Measurements from ENCODE around the gene TPM3.

TPM3 gene

DNA sequence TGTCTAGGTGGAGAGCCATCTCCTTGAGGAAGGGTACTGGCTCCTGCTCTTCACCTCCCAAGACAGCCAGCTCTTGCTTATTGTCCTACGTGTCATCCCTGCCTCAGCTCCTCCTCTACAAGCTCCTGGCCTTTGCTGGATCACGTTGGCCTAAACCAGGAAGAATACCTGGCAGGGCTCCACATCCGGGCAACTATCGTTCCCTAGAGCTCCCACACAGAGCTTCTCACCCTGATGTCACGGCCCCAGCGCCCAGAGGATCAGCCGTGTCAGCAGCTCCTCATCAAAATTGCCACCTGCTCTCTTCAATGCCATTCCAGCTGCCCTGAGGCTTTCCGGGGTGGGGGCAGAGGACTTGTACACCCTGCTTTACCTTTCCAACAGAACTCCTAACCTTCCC is 1.9 kb upstream of the TPM3 start:
- no peak for TF ChIP-seq ZNF8 (CRISPR knock-in tag; IDR thresholded peaks at IDR 0.05)
- no peak for ATAC-seq

DNA sequence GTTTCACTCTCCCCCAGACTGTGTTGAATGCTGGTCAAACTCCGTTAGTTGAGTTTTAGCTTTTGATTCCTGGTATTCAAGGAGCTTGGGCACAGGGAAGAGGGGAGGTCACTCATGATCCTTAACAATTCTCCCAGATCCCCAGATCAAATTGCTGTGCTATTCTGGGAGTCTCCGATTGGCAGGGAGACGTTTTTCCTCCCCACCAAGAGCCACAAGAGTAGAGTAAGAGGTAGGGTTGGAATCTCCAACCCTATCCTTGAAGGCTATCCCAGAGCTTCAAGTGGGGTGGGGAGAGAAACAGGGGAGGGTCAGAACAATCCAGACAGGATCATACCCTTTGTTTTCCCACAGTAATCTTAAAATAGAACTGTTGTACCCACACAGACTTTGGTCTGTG is 576 bp upstream of the TPM3 start:
- no peak for TF ChIP-seq ISL1 (CRISPR knock-in tag; IDR thresholded peaks at IDR 0.05)
- ATAC-seq, result no peak

DNA sequence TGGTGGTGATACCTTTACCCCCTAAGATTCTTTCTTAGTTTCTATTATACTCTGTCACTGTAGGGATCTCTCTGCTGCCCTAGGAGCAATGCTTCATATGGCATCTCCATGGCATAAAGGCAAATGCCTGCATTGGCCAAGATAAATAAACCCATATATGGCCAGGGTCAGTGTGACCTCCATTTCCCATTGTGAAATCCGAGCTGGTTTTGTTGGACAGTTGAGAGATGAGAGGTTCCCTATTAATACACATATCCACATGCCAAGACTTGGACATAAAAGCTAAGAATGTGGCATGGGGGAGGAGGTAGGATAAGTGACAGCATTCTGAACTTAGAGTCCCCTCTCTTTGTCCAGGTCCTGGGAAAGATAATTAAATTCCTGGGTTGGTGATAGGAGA is 1.4 kb downstream of the TPM3 start:
- ATAC-seq, result peak; percentile 29
- TF ChIP-seq ZFP30 (CRISPR knock-in tag; IDR thresholded peaks at IDR 0.05) (no peak), ISL1 (CRISPR knock-in tag; IDR thresholded peaks at IDR 0.05) (no peak), CSDC2 (CRISPR knock-in tag; IDR thresholded peaks at IDR 0.05) (no peak), SNAI2 (CRISPR knock-in tag; IDR thresholded peaks at IDR 0.05) (no peak), RARB (CRISPR knock-in tag; IDR thresholded peaks at IDR 0.05) (no peak), ZNF8 (CRISPR knock-in tag; IDR thresholded peaks at IDR 0.05) (no peak), TOX (CRISPR knock-in tag; IDR thresholded peaks at IDR 0.05; ENCODE audit: borderline replicate concordance) (no peak), ARNTL (CRISPR knock-in tag; IDR thresholded peaks at IDR 0.05; ENCODE audit: borderline replicate concordance, low read depth) (no peak), BACH2 (CRISPR knock-in tag; IDR thresholded peaks at IDR 0.05; ENCODE audit: borderline replicate concordance) (no peak), ZNF565 (CRISPR knock-in tag; conservative IDR thresholded peaks at IDR 0.05; ENCODE audit: low read depth) (no peak), ESRRG (CRISPR knock-in tag; IDR thresholded peaks at IDR 0.05) (no peak), ZNF70 (CRISPR knock-in tag; IDR thresholded peaks at IDR 0.05) (no peak), TCF4 (CRISPR knock-in tag; IDR thresholded peaks at IDR 0.05; ENCODE audit: borderline replicate concordance) (no peak), ZFP3 (CRISPR knock-in tag; IDR thresholded peaks at IDR 0.05) (no peak)
- TF ChIP-seq, protein P1, sequence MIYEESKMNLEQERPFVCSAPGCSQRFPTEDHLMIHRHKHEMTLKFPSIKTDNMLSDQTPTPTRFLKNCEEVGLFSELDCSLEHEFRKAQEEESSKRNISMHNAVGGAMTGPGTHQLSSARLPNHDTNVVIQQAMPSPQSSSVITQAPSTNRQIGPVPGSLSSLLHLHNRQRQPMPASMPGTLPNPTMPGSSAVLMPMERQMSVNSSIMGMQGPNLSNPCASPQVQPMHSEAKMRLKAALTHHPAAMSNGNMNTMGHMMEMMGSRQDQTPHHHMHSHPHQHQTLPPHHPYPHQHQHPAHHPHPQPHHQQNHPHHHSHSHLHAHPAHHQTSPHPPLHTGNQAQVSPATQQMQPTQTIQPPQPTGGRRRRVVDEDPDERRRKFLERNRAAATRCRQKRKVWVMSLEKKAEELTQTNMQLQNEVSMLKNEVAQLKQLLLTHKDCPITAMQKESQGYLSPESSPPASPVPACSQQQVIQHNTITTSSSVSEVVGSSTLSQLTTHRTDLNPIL (CRISPR knock-in tag; IDR thresholded peaks at IDR 0.05; ENCODE audit: low read depth), result no peak
- TF ChIP-seq, protein P2, sequence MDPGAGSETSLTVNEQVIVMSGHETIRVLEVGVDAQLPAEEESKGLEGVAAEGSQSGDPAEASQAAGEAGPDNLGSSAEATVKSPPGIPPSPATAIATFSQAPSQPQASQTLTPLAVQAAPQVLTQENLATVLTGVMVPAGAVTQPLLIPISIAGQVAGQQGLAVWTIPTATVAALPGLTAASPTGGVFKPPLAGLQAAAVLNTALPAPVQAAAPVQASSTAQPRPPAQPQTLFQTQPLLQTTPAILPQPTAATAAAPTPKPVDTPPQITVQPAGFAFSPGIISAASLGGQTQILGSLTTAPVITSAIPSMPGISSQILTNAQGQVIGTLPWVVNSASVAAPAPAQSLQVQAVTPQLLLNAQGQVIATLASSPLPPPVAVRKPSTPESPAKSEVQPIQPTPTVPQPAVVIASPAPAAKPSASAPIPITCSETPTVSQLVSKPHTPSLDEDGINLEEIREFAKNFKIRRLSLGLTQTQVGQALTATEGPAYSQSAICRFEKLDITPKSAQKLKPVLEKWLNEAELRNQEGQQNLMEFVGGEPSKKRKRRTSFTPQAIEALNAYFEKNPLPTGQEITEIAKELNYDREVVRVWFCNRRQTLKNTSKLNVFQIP (CRISPR knock-in tag; IDR thresholded peaks at IDR 0.05; ENCODE audit: borderline replicate concordance, low read depth), result no peak
- TF ChIP-seq, protein P3, sequence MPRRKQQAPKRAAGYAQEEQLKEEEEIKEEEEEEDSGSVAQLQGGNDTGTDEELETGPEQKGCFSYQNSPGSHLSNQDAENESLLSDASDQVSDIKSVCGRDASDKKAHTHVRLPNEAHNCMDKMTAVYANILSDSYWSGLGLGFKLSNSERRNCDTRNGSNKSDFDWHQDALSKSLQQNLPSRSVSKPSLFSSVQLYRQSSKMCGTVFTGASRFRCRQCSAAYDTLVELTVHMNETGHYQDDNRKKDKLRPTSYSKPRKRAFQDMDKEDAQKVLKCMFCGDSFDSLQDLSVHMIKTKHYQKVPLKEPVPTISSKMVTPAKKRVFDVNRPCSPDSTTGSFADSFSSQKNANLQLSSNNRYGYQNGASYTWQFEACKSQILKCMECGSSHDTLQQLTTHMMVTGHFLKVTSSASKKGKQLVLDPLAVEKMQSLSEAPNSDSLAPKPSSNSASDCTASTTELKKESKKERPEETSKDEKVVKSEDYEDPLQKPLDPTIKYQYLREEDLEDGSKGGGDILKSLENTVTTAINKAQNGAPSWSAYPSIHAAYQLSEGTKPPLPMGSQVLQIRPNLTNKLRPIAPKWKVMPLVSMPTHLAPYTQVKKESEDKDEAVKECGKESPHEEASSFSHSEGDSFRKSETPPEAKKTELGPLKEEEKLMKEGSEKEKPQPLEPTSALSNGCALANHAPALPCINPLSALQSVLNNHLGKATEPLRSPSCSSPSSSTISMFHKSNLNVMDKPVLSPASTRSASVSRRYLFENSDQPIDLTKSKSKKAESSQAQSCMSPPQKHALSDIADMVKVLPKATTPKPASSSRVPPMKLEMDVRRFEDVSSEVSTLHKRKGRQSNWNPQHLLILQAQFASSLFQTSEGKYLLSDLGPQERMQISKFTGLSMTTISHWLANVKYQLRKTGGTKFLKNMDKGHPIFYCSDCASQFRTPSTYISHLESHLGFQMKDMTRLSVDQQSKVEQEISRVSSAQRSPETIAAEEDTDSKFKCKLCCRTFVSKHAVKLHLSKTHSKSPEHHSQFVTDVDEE (CRISPR knock-in tag; IDR thresholded peaks at IDR 0.05), result no peak

DNA sequence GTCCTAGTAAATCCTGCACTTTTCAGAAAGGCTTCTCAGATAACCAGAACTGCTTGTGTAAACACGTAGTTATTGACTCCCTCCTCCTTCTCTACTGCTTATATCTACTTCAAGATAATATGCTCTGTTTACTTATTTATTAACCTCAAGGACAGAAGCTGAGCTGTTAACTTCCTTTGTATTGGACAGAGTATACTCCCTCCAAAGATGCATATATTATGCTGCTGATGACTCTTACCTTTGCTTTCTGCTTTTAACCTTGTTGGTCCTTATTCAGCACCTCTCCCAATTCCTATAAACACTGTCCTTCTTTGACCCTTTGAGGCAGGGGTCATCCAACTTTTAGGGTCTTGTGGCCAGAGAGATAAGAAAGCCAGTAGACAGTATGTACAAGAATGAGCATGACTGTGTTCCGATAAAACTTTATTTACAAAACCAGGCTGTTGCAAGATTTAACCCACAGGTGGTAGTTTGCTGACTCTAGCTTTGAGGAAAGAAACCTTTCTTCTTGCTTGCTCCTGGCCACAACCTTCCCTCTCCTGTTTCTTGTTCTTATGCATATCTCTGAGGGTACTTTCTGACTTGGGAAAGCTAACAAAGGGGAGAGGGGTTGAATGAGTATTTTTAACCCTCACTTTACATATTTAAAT is 4.9 kb downstream of the TPM3 start:
- ATAC-seq, result no peak

More for the DNA sequence above, 4.9 kb downstream of the TPM3 start:
- TF ChIP-seq, protein P1 (CRISPR knock-in tag; IDR thresholded peaks at IDR 0.05; ENCODE audit: low read depth), result no peak
- TF ChIP-seq BACH2 (CRISPR knock-in tag; IDR thresholded peaks at IDR 0.05; ENCODE audit: borderline replicate concordance), result no peak
- TF ChIP-seq, protein P4, sequence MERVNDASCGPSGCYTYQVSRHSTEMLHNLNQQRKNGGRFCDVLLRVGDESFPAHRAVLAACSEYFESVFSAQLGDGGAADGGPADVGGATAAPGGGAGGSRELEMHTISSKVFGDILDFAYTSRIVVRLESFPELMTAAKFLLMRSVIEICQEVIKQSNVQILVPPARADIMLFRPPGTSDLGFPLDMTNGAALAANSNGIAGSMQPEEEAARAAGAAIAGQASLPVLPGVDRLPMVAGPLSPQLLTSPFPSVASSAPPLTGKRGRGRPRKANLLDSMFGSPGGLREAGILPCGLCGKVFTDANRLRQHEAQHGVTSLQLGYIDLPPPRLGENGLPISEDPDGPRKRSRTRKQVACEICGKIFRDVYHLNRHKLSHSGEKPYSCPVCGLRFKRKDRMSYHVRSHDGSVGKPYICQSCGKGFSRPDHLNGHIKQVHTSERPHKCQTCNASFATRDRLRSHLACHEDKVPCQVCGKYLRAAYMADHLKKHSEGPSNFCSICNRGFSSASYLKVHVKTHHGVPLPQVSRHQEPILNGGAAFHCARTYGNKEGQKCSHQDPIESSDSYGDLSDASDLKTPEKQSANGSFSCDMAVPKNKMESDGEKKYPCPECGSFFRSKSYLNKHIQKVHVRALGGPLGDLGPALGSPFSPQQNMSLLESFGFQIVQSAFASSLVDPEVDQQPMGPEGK (CRISPR knock-in tag; IDR thresholded peaks at IDR 0.05; ENCODE audit: borderline replicate concordance), result no peak
- no peak for TF ChIP-seq TOX (CRISPR knock-in tag; IDR thresholded peaks at IDR 0.05; ENCODE audit: borderline replicate concordance)
- no peak for TF ChIP-seq PPARA (CRISPR knock-in tag; IDR thresholded peaks at IDR 0.05; ENCODE audit: borderline replicate concordance)
- TF ChIP-seq ZNF70 (CRISPR knock-in tag; IDR thresholded peaks at IDR 0.05), result no peak
- no peak for TF ChIP-seq ZNF565 (CRISPR knock-in tag; conservative IDR thresholded peaks at IDR 0.05; ENCODE audit: low read depth)
- TF ChIP-seq, protein P5, sequence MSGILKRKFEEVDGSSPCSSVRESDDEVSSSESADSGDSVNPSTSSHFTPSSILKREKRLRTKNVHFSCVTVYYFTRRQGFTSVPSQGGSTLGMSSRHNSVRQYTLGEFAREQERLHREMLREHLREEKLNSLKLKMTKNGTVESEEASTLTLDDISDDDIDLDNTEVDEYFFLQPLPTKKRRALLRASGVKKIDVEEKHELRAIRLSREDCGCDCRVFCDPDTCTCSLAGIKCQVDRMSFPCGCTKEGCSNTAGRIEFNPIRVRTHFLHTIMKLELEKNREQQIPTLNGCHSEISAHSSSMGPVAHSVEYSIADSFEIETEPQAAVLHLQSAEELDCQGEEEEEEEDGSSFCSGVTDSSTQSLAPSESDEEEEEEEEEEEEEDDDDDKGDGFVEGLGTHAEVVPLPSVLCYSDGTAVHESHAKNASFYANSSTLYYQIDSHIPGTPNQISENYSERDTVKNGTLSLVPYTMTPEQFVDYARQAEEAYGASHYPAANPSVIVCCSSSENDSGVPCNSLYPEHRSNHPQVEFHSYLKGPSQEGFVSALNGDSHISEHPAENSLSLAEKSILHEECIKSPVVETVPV (CRISPR knock-in tag; IDR thresholded peaks at IDR 0.05), result no peak
- TF ChIP-seq, protein P2 (CRISPR knock-in tag; IDR thresholded peaks at IDR 0.05; ENCODE audit: borderline replicate concordance, low read depth), result no peak
- no peak for TF ChIP-seq OSR1 (CRISPR knock-in tag; IDR thresholded peaks at IDR 0.05)
- TF ChIP-seq ISL1 (CRISPR knock-in tag; IDR thresholded peaks at IDR 0.05), result no peak
- no peak for TF ChIP-seq TCF4 (CRISPR knock-in tag; IDR thresholded peaks at IDR 0.05; ENCODE audit: borderline replicate concordance)
- no peak for TF ChIP-seq ZC3H10 (CRISPR knock-in tag; IDR thresholded peaks at IDR 0.05)
- TF ChIP-seq ZFP30 (CRISPR knock-in tag; IDR thresholded peaks at IDR 0.05), result no peak
- TF ChIP-seq SNAI2 (CRISPR knock-in tag; IDR thresholded peaks at IDR 0.05), result no peak
- no peak for TF ChIP-seq ARNTL (CRISPR knock-in tag; IDR thresholded peaks at IDR 0.05; ENCODE audit: borderline replicate concordance, low read depth)
- no peak for TF ChIP-seq ZNF8 (CRISPR knock-in tag; IDR thresholded peaks at IDR 0.05)

All from SK-N-SH treated with all-trans-retinoic acid at 6 μM for 48 hours (cell line).